Adipose tissue (tissue), 3 donors: ENCODE data around the gene THBS4. TPM values are rescaled to one million over a fixed set of nuclear protein-coding genes. Genes with fewer than 3 reads are reported as not detected.
"Not testable (repeated sequence)": the region's sequence is repeated elsewhere in the genome, so short reads cannot be mapped to it uniquely, and the experiment has no call there.

Source experiments
- H3K27ac ChIP-seq: one replicate; pipeline ENCODE4 v1.5.1; 2013; ENCODE audit warnings: low read depth, low read length
- WGBS, 3 donors: extraction: QIAGEN DNeasy Blood & Tissue Kit; methylation state at CpG; one replicate each; pipeline ENCODE4 v1.1.7; 2013; 5-methylcytosine and 5-hydroxymethylcytosine counted together
- polyA plus RNA-seq, 3 donors: library from polyadenylated mRNA; stranded (reverse); fragments of 200-250 nt; gene quantifications; one replicate each; pipeline ENCODE4 v1.2.3, GENCODE V29; 2013
- donor health status: healthy with polysubstance abuse.
- donor health status: Bipolar disorder and iron deficiency.
- donor health status: healthy.

THBS4 gene
- polyA plus RNA-seq, 3 donors, result 5.3 to 35.2 (median 25.1) TPM

DNA sequence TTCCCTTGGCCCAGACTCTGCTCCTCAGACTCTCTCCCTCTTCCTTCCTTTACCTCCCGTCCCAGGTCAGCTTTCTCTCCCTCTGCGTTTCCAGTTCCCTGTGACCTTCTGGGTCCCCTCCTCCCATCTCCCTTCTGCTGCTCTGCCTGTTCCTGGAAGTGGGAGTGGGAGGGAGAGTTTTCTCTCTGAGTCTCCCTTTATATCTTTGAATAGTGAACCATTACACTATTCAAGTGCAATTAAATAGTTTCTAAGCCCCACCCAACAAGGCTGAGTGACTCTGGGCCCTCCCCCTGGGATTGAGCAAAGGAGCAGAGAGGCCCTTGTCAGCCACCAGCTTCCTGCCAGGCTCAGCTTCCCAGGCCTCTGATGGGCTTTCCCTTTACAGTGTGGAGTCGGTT is 34.8 kb downstream of the THBS4 start:
- no peak overlapping the region for H3K27ac ChIP-seq
- 12 to 49% (median 20%) methylated on average over 3 of the region's 3 CpGs for WGBS, 3 donors

DNA sequence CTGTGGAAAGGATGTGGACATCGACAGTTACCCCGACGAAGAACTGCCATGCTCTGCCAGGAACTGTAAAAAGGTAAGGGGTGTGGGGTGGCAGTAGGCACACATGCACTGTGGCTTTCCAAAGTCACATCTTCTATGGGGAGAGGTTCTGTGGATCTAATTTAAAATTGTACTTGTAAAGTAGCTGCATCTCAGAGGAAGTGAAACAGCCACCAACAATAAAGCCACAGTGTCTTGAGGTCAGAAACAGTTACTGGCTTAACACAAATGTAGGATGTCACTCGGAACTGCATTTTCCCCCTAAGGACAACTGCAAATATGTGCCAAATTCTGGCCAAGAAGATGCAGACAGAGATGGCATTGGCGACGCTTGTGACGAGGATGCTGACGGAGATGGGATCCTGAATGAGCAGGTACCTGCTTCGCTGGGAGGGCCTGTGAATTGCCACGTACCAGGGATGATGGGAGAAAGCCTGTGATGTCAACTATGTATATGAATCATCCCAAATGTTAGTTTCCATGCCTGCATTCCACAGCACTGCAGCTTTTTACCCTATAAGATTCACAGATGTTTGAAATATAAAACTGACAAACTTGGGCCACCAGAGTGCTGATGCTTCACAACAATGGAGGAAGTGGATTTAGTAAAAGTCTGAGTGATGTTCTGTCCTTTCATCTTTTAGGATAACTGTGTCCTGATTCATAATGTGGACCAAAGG is 35.3 kb downstream of the THBS4 start:
- 47 to 85% (median 57%) methylated on average over 10 of the region's 10 CpGs for WGBS, 3 donors
- H3K27ac ChIP-seq, result no peak overlapping the region

DNA sequence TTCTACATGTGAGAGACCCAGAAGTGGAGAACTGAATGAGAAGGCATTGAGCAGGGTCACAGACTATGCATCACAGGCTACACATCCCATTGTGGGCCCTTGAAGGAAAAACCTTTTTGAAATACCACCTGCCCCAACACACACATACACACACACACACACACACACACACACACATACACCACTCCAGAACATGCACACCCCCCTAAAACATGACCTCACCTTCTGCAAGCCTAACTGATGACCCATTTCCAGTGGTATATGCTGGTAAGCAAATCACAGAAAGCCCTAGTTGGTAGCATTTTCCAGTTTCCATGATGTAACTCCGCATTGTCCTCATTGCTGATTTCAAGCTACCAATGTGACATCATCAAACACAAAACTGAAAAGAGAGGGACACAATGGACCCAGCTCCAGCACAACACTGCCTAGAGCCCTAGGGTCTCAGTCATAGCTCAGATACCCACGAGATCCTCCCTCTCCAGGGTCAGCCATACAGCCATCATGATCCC is 36.4 kb downstream of the THBS4 start:
- WGBS, 3 donors, result 72 to 94% (median 89%) methylated on average over 2 of the region's 2 CpGs
- H3K27ac ChIP-seq, result no peak overlapping the region

DNA sequence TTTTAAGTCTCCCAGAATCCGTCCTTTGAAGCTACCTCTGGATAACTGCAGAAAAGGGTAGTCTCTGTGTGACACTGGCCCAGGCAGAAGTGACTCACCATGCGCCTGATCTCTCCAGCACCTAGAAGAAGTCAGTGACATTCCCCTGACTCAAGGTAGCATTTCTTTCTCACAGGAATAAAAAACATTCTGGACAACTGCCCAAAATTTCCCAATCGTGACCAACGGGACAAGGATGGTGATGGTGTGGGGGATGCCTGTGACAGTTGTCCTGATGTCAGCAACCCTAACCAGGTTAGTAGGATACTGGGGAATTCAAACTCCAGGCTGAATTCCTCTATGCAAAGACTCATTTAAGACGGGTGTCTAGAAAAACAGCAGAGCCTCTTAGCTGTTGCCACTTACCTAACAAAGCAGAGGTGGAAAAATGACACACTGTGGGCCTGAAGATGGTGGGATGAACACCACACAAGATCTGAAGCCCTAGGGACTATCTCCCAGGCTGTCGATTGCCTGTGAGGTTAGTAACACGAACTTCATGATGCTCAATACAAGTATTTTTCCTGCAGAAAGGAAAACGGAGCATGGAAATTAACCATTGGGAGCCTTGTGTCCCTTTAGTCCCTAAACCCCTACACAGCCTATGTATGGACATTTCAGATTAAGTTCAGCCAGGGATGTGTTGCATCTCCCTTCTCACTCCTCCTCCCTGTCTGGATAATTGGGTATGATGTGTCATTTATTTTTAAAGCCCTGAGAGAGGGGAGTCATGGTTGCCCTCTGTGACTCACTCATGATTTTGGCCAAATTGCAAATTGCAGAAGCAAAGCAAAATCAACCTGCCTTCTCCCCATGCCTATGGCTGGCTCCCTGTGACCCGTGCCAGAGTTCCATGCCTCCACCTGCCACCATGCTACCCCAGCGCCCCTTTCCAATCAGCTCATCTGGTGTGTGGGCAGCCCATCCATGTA is 37.2 kb downstream of the THBS4 start:
- H3K27ac ChIP-seq, result no peak overlapping the region
- WGBS, 3 donors, result 84 to 85% (median 84%) methylated on average over 10 of the region's 10 CpGs

DNA sequence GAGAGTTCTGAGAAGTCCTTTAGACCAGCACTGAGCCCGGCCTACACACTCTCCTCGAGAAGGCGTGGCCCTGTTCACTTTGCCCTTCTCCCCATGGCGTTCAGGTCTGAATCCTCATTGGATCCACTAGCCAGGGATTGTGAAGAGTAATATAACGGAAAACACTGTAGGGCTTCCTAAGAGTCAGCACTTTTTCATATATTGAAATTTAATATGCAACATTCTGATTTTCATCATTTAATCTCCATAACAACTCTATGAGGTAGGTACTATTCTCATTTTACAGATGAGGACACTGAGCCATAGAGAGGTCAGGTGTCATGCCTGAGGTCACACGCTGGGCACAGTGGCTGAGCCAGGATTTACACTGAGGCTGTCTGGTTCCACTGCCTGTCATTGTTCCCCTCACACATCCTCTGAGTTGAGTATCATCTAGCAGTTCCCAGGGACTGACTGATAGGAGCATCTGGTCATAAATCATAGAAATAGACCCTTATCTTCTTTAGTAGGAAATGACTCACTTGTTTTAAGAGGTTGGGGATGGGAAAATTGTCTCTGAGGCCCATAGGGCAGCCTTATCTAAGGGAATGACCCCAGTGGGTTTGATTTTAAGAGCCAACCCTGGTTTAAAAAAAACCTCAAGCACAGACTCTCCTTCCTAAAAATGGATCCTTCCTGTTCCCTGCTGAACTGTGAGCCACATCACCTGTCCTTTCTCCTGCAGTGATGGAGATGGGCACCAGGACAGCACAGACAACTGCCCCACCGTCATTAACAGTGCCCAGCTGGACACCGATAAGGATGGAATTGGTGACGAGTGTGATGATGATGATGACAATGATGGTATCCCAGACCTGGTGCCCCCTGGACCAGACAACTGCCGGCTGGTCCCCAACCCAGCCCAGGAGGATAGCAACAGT is 41.2 kb downstream of the THBS4 start:
- WGBS, 3 donors, result 89 to 94% (median 93%) methylated on average over 10 of the region's 10 CpGs
- no peak overlapping the region for H3K27ac ChIP-seq

DNA sequence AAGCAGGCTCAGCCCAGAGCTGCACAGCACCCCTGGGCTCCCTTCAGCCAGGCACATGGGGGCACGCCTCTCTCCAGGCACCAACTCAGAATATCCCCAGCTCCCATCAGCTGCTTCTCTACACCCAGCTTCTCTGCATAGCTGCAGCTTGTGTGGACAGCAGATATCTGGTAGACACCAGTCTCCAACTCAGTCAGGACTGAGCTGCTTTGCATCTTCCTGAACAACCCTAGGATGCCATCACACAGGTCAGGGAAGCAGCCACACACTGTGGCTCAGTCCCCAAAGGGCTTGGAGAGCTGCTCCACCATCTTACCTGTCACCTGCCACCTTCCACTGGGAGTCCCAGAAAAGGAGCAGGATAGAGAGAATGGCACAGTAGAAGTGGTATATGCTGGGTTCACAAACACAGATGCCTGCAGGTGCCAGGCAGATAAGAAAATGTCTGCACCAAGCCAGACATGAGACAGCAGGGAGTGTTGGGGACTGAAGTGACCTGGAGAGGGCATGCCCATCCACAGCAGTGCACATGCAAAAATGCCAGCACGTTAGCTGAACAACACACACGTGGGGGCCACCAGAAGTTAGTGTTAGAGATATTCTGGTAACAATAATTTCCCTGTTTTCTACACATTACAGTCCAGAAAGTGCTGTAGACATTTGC is 42.0 kb downstream of the THBS4 start:
- H3K27ac ChIP-seq, result no peak overlapping the region
- 65 to 88% (median 86%) methylated on average over 3 of the region's 3 CpGs for WGBS, 3 donors

DNA sequence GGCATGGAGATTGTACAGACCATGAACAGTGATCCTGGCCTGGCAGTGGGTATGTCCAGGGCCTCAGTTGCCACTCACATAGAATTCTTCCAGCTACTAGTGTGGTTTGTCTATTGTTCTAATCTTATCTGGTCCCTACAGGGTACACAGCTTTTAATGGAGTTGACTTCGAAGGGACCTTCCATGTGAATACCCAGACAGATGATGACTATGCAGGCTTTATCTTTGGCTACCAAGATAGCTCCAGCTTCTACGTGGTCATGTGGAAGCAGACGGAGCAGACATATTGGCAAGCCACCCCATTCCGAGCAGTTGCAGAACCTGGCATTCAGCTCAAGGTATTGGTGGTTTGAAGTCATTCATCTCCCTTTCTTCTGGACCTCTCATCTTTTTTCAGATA is 43.8 kb downstream of the THBS4 start:
- H3K27ac ChIP-seq, result no peak overlapping the region
- 83 to 91% (median 91%) methylated on average over 4 of the region's 4 CpGs for WGBS, 3 donors

DNA sequence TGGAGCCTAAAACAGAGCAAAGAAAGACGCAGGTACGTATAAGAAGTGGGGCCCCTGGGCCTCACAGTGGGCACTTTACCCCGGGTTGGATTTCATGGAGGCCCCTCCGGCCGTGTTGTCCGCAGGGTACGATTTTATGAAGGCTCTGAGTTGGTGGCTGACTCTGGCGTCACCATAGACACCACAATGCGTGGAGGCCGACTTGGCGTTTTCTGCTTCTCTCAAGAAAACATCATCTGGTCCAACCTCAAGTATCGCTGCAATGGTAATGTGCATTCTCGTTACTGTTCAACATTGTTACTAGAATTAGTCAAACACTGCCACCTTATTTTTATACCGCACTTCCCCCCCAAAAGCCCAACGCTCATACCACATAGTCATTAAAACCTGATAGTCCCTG is 47.1 kb downstream of the THBS4 start:
- WGBS, 3 donors, result 91 to 92% (median 91%) methylated on average over 15 of the region's 15 CpGs
- no peak overlapping the region for H3K27ac ChIP-seq

DNA sequence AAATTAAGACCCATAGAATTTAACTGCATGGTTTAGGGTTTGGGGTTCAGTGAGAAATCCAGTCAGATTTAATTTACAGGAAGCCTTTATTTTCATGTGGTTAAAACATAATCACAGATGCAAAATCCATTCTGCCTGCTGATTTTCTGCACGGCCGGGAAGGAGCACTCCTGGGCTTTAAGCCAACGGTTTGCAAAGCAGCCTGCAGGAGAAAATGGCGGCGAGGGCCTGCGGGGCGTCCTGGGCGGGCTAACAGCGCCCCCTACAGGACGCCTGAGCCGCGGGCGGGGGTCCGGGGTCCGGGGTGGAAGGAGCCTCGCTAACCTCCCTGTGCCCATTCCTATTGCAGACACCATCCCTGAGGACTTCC is 47.6 kb downstream of the THBS4 start:
- 3 to 8% (median 4%) methylated on average over 16 of the region's 16 CpGs for WGBS, 3 donors
- no peak overlapping the region for H3K27ac ChIP-seq

DNA sequence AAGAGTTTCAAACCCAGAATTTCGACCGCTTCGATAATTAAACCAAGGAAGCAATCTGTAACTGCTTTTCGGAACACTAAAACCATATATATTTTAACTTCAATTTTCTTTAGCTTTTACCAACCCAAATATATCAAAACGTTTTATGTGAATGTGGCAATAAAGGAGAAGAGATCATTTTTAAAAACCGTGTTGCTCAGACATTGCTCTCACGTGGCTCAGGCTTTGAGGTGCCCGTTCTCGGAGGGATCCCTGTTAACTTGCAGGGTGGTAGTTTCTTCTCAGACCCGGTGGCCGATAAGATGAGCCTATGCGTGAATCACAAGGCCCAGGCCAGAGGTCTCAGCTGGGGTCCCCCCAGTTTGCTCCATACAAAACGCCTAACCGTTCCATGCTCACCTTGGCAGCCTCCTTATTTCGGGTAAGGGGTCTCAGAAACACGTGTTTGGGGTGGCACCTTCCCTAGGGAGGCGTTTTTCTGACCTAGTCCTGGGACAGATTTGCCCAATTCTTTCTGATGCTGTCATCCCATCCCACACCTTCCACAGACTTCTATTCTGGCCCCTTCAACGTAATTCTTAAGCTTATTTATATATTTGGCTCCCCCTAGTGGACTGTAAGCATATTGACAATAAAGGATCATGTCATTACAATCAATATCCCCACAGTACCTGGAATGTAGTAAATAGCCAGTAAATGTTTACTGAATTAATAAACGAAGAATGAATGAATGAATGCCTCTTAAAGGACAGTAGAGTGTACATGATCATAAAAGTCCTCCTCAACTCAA is 48.1 kb downstream of the THBS4 start:
- 15 to 43% (median 26%) methylated on average over 19 of the region's 19 CpGs for WGBS, 3 donors
- no peak overlapping the region for H3K27ac ChIP-seq

DNA sequence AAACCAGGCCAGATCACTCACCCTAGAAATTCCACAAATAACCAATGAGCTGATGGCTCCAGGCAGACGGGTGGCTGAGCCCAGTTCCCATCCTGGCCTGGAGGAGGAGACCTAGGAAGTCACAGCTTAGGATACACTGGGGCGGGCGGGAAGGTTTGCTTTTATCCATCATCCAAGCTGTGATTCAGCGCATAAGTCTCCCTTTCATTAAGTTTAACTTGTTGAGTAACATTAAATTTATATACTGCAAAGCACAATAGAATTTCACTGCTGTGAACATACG is 55.7 kb downstream of the THBS4 start:
- H3K27ac ChIP-seq, result no peak overlapping the region
- 94 to 97% (median 94%) methylated on average over 5 of the region's 5 CpGs for WGBS, 3 donors

DNA sequence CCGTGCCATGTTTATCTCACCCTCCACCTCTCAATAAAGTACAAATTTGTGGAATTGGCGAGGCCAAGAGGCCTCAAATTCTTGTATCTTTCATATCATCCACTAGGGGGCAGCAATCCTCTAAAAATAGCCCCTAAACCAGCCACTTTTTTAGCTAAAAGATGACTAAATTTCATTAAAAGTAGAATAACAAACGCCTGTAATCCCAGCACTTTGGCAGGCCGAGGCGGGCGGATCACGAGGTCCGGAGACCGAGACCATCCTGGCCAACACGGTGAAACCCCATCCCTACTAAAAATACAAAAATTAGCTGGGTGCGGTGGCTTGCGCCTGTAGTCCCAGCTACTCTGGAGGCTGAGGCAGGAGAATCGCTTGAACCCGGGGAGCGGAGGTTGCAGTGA is 56.6 kb downstream of the THBS4 start:
- WGBS, 3 donors, result 24 to 34% (median 28%) methylated on average over 15 of the region's 15 CpGs
- not testable (repeated sequence) for H3K27ac ChIP-seq

DNA sequence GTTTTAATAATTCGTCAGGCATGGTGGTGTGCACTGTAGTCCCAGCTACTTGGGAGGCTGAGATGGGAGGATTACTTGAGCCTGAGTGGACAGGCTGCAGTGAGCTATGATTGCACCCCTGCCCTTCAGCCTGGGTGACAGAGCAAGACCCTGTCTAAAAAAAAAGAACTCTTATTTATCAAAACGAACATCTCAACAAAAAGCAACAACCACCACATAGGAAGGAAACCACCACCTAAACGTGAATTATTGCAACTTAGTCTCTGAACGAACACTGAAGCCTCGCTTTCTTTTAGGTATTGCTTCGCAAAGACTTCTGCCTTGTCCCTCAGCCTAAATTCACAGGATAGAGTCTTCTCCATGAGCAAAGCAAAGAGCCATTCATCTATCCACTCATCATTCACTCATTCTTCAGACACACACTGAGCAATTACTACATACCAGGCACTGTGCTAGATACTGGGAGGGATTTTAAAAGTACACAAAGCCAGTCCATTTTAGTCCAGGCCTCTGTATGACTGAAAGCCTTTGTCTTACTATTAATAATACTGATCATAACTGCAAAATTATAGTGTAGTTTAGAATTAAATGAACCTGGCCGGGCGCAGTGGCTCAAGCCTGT is 57.4 kb downstream of the THBS4 start:
- H3K27ac ChIP-seq, result no peak overlapping the region
- WGBS, 3 donors, result 71 to 86% (median 80%) methylated on average over 8 of the region's 8 CpGs

DNA sequence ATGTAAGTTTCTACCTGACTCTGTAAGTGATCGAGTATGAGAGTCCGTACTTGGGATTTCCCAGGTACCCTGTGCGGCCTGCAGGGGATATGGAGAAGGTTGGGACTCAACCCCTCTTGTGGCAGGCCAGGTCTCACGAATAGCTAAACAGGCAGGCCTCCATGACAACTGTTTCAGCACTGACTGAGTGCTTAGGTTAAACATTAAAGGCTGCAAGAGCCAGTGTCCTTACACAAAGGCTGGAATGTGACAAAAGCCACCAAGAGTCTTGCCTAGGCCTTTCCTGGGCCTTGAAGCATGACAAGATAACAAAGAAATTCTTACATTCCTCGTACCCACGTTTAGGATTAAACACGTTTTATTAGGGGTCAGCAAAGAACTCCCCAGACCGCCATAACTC is 58.6 kb downstream of the THBS4 start:
- no peak overlapping the region for H3K27ac ChIP-seq
- 57 to 77% (median 59%) methylated on average over 8 of the region's 8 CpGs for WGBS, 3 donors

DNA sequence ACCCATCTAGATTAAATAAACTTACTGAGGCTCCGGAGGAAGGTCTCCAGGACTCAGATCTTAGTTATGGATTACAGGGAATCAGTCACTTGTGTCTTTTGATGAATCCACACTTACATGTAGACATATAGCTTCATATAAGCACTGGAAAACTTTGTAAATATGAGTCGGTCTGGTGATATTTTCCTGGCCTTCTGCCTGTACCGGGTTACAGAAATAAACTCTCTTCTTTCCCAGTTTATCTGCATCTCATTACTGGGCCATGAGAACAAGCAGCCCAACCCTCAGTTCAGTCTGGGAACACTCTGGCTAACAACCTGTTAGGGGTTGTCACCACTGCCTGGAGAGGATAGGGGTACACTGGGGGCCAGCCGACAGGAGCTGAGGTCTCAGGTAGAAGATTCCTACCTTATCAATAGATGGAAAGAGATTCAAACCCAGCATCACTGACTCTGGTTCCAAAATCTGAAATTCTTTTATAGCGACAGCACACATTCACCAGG is 59.1 kb downstream of the THBS4 start:
- no peak overlapping the region for H3K27ac ChIP-seq
- WGBS, 3 donors, result 58 to 79% (median 69%) methylated on average over 5 of the region's 5 CpGs

DNA sequence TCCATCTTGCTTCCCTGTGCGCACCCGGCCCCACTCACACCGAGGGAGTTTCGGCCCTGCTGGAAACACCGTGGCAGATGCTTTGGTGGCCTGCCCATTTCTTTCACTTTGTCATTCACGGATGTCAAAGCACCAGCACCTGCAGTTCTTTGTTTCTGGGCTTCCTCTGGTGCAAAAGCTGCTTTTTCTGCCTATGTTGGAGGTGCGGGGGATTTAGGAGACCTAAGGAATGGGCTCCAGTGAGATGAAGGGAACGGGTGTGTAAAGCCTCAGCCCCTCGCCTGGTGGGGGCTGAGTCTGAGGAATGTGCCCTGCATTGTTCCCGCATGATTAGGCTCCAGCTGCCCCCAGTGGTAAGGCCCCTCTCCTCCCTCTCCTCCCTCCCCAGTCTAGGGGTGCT is 62.3 kb downstream of the THBS4 start:
- H3K27ac ChIP-seq, result no peak overlapping the region
- WGBS, 3 donors, result 89 to 93% (median 91%) methylated on average over 10 of the region's 10 CpGs

DNA sequence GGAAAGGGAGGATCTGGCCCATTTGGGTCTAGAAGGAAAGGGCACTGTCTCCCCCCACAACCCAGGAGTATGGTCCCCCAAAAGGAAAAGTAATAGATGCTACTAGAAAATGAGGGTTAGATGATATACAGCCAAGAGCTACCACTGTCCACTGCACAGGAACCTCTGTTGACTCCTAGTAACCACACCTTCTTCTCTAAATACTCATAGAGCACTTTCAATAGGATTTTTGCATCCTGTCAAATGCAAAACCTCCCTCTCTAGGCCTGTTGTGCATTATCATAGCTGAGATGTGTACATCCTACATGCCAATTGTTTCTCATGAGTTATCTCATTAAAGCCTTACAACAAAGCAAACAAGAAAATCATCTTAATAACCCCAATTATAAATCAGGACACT is 66.8 kb downstream of the THBS4 start:
- no peak overlapping the region for H3K27ac ChIP-seq
